K562 (cell line): Measurements from ENCODE around the gene TUBB1. TPM values are rescaled to one million over a fixed set of nuclear protein-coding genes. Genes with fewer than 3 reads are reported as not detected.

Experiments used
- ARID3A ChIP-seq: IDR thresholded peaks from 2 replicates; pipeline ENCODE4 v1.6.1; 2012; ENCODE audit warnings: low read depth, low read length, improper control_type of control experiment, borderline replicate concordance
- BRF1 ChIP-seq: IDR thresholded peaks from 3 replicates; pipeline ENCODE4 v1.6.1; 2011; ENCODE audit warnings: borderline replicate concordance, mild to moderate bottlenecking; ENCODE audit not compliant: insufficient read length; ENCODE audit errors: extremely low read depth
- CCNT2 ChIP-seq: IDR thresholded peaks from 2 replicates; pipeline ENCODE4 v1.6.1; 2011; ENCODE audit warnings: borderline replicate concordance, low read depth, mild to moderate bottlenecking, moderate library complexity, mixed read lengths, low read length; ENCODE audit not compliant: insufficient read length; ENCODE audit errors: extremely low read depth
- CREBBP ChIP-seq: IDR thresholded peaks from one replicate; pipeline ENCODE4 v1.6.1; 2012; ENCODE audit warnings: low read depth, mild to moderate bottlenecking, control low read depth, inconsistent platforms, low read length
- FOXP4 ChIP-seq: sonication (generic); formaldehyde crosslinking; IDR thresholded peaks from 2 replicates; pipeline ENCODE4 v1.8.0; 2022; ENCODE audit warnings: mild to moderate bottlenecking, missing genetic modification reagents, borderline replicate concordance
- HDAC2 ChIP-seq: fragments of 450-650 bp; IDR thresholded peaks from 2 replicates; pipeline ENCODE4 v1.6.1; 2016; ENCODE audit warnings: mild to moderate bottlenecking
- KDM5B ChIP-seq: fragments of 200-600 bp; sonication (generic); IDR thresholded peaks from 2 replicates; pipeline ENCODE4 v1.6.1; 2012; ENCODE audit warnings: low read depth, mild to moderate bottlenecking, moderate library complexity, low read length, control low read depth, inconsistent platforms; ENCODE audit not compliant: insufficient replicate concordance
- NBN ChIP-seq: fragments of 450-650 bp; IDR thresholded peaks from 2 replicates; pipeline ENCODE4 v1.6.1; 2016; ENCODE audit warnings: low read depth, mild to moderate bottlenecking
- NR1H2 ChIP-seq: sonication (generic); formaldehyde crosslinking; IDR thresholded peaks from 2 replicates; pipeline ENCODE4 v1.4.0; 2020; ENCODE audit warnings: mild to moderate bottlenecking, missing genetic modification reagents
- POLR2A ChIP-seq: fragments of 450-650 bp; conservative IDR thresholded peaks from 2 replicates; pipeline ENCODE4 v1.6.1; 2016
- PRDM10 ChIP-seq: fragments of 450-650 bp; IDR thresholded peaks from 2 replicates; pipeline ENCODE4 v1.6.1; 2018; ENCODE audit not compliant: partially characterized antibody
- VEZF1 ChIP-seq: fragments of 200-800 bp; sonication (Bioruptor generic); IDR thresholded peaks from 2 replicates; pipeline ENCODE4 v1.6.1; 2017; ENCODE audit warnings: missing genetic modification characterization, missing compliant biosample characterization
- ZNF592 ChIP-seq: fragments of 450-650 bp; IDR thresholded peaks from 2 replicates; pipeline ENCODE4 v1.6.1; 2017; ENCODE audit warnings: antibody characterized with exemption, mild to moderate bottlenecking
- polyA plus RNA-seq, 8 experiments: library from polyadenylated mRNA; depleted of rRNA in 4 of 8; stranded (reverse) in 5 of 8; unstranded in 3 of 8; fragments of >200 nt; fragmentation: Nextera tagmentation in 2 of 8; fragmentation: Illumina TruSeq in 1 of 8; extraction: Ambion mirVana in 2 of 8; extraction: Trizol in 1 of 8; gene quantifications; 2 replicates each; pipeline versions ENCODE4 v1.2.1 to v1.2.3, GENCODE V29; 2011 to 2014; ENCODE audit warnings: inconsistent platforms in 1 of 8, missing spikeins in 1 of 8
- total RNA-seq, 7 experiments: library from RNA; depleted of rRNA in 6 of 7; stranded (reverse); fragments of >200 nt in 6 of 7; fragmentation: Illumina TruSeq in 2 of 7; extraction: Trizol in 2 of 7; gene quantifications; 2 replicates each; pipeline versions ENCODE4 v1.2.1 to v1.2.3, GENCODE V29; 2011 to 2021; ENCODE audit warnings: low replicate concordance in 1 of 7

Gene TUBB1
- total and polyA plus RNA-seq, 9 of the 15 experiments (the other 6 are each of a cell fraction or from before 2014, with no cell fraction given), result 1.5 to 3.9 (median 2.4) TPM

GRCh38 chr20:59019217-59019616 lies at the start of gene TUBB1 (continued):
- TF ChIP-seq FOXP4 (no peak), ZNF592 (peak; percentile 88), CREBBP (no peak), PRDM10 (peak; percentile 4), NR1H2 (CRISPR knock-in tag) (no peak), KDM5B (peak; percentile 51), VEZF1 (no peak; the same call in 1 of the 2 replicates), POLR2A (peak; percentile 77), CCNT2 (no peak), ARID3A (no peak), NBN (no peak), HDAC2 (no peak), BRF1 (no peak)
